ENCODE measurements around the gene DISC1.
"Not testable (repeated sequence)": the region's sequence is repeated elsewhere in the genome, so short reads cannot be mapped to it uniquely, and the experiment has no call there.

DISC1 gene

GRCh38 chr1:231751415-231751814 is 124.8 kb downstream of the DISC1 start:
- H3K36me3 ChIP-seq (ENCODE audit: control insufficient read depth, insufficient read depth, low read length), result no peaks in the 10 kb centered on the region
- H3K9me3 ChIP-seq (ENCODE audit: control insufficient read depth, insufficient read depth, low read length), result peaks cover 20% of the 10 kb centered on the region
- no peak overlapping the region for H3K9ac ChIP-seq (ENCODE audit: low read depth, low read length)
- H3K27me3 ChIP-seq (ENCODE audit: control insufficient read depth, insufficient read depth, low read length), result no peaks in the 10 kb centered on the region
- no peak overlapping the region for H3K4me3 ChIP-seq (ENCODE audit: low read depth, low read length)
- H3K4me1 ChIP-seq (ENCODE audit: control insufficient read depth, insufficient read depth, low read length), result no peaks in the 10 kb centered on the region
- no peak overlapping the region for H3K27ac ChIP-seq (ENCODE audit: low read depth, low read length)

- no peaks in the 10 kb centered on the region for H3K27me3 ChIP-seq (ENCODE audit: control insufficient read depth, insufficient read depth, low read length)
- H3K9me3 ChIP-seq (ENCODE audit: control insufficient read depth, insufficient read depth, low read length), result peaks cover 20% of the 10 kb centered on the region
- H3K36me3 ChIP-seq (ENCODE audit: control insufficient read depth, insufficient read depth, low read length), result no peaks in the 10 kb centered on the region
- H3K9ac ChIP-seq (ENCODE audit: low read depth, low read length), result no peak overlapping the region
- no peak overlapping the region for H3K27ac ChIP-seq (ENCODE audit: low read depth, low read length)
- H3K4me3 ChIP-seq (ENCODE audit: low read depth, low read length), result no peak overlapping the region
- no peaks in the 10 kb centered on the region for H3K4me1 ChIP-seq (ENCODE audit: control insufficient read depth, insufficient read depth, low read length)
Observed at GRCh38 chr1:231753313-231753712, 126.7 kb downstream of the DISC1 start.

GRCh38 chr1:231757101-231757404 is 130.5 kb downstream of the DISC1 start:
- H3K4me1 ChIP-seq (ENCODE audit: control insufficient read depth, insufficient read depth, low read length), result no peaks in the 10 kb centered on the region
- H3K9ac ChIP-seq (ENCODE audit: low read depth, low read length), result no peak overlapping the region
- H3K9me3 ChIP-seq (ENCODE audit: control insufficient read depth, insufficient read depth, low read length), result peaks cover 18% of the 10 kb centered on the region
- no peaks in the 10 kb centered on the region for H3K27me3 ChIP-seq (ENCODE audit: control insufficient read depth, insufficient read depth, low read length)
- H3K27ac ChIP-seq (ENCODE audit: low read depth, low read length), result no peak overlapping the region
- H3K36me3 ChIP-seq (ENCODE audit: control insufficient read depth, insufficient read depth, low read length), result no peaks in the 10 kb centered on the region
- no peak overlapping the region for H3K4me3 ChIP-seq (ENCODE audit: low read depth, low read length)

- Histone ChIP-seq H3K4me3 (ENCODE audit: low read depth, low read length) (no peak overlapping the region), H3K4me1 (ENCODE audit: control insufficient read depth, insufficient read depth, low read length) (no peaks in the 10 kb centered on the region), H3K27me3 (ENCODE audit: control insufficient read depth, insufficient read depth, low read length) (no peaks in the 10 kb centered on the region), H3K36me3 (ENCODE audit: control insufficient read depth, insufficient read depth, low read length) (no peaks in the 10 kb centered on the region), H3K9ac (ENCODE audit: low read depth, low read length) (no peak overlapping the region), H3K9me3 (ENCODE audit: control insufficient read depth, insufficient read depth, low read length) (peaks cover 11% of the 10 kb centered on the region), H3K27ac (ENCODE audit: low read depth, low read length) (no peak overlapping the region)
Observed at GRCh38 chr1:231757759-231758158, 131.2 kb downstream of the DISC1 start.

GRCh38 chr1:231761252-231761651 is 134.7 kb downstream of the DISC1 start:
- Histone ChIP-seq H3K27ac (ENCODE audit: low read depth, low read length) (no peak overlapping the region), H3K4me3 (ENCODE audit: low read depth, low read length) (no peak overlapping the region), H3K36me3 (ENCODE audit: control insufficient read depth, insufficient read depth, low read length) (no peaks in the 10 kb centered on the region), H3K27me3 (ENCODE audit: control insufficient read depth, insufficient read depth, low read length) (no peaks in the 10 kb centered on the region), H3K9ac (ENCODE audit: low read depth, low read length) (no peak overlapping the region), H3K9me3 (ENCODE audit: control insufficient read depth, insufficient read depth, low read length) (no peaks in the 10 kb centered on the region), H3K4me1 (ENCODE audit: control insufficient read depth, insufficient read depth, low read length) (no peaks in the 10 kb centered on the region)

- no peak overlapping the region for H3K27ac ChIP-seq (ENCODE audit: low read depth, low read length)
- no peak overlapping the region for H3K4me3 ChIP-seq (ENCODE audit: low read depth, low read length)
- no peak overlapping the region for H3K9ac ChIP-seq (ENCODE audit: low read depth, low read length)
- no peaks in the 10 kb centered on the region for H3K27me3 ChIP-seq (ENCODE audit: control insufficient read depth, insufficient read depth, low read length)
- H3K36me3 ChIP-seq (ENCODE audit: control insufficient read depth, insufficient read depth, low read length), result no peaks in the 10 kb centered on the region
- H3K9me3 ChIP-seq (ENCODE audit: control insufficient read depth, insufficient read depth, low read length), result no peaks in the 10 kb centered on the region
- H3K4me1 ChIP-seq (ENCODE audit: control insufficient read depth, insufficient read depth, low read length), result no peaks in the 10 kb centered on the region
Observed at GRCh38 chr1:231761747-231762541, 135.4 kb downstream of the DISC1 start.

- Histone ChIP-seq H3K9me3 (ENCODE audit: control insufficient read depth, insufficient read depth, low read length) (no peaks in the 10 kb centered on the region), H3K4me1 (ENCODE audit: control insufficient read depth, insufficient read depth, low read length) (no peaks in the 10 kb centered on the region), H3K27ac (ENCODE audit: low read depth, low read length) (no peak overlapping the region), H3K9ac (ENCODE audit: low read depth, low read length) (no peak overlapping the region), H3K4me3 (ENCODE audit: low read depth, low read length) (no peak overlapping the region), H3K27me3 (ENCODE audit: control insufficient read depth, insufficient read depth, low read length) (no peaks in the 10 kb centered on the region), H3K36me3 (ENCODE audit: control insufficient read depth, insufficient read depth, low read length) (no peaks in the 10 kb centered on the region)
Observed at GRCh38 chr1:231763456-231763855, 136.9 kb downstream of the DISC1 start.

- H3K4me1 ChIP-seq (ENCODE audit: control insufficient read depth, insufficient read depth, low read length); H3K27ac ChIP-seq (ENCODE audit: low read depth, low read length); H3K9ac ChIP-seq (ENCODE audit: low read depth, low read length); H3K36me3 ChIP-seq (ENCODE audit: control insufficient read depth, insufficient read depth, low read length); H3K27me3 ChIP-seq (ENCODE audit: control insufficient read depth, insufficient read depth, low read length); H3K4me3 ChIP-seq (ENCODE audit: low read depth, low read length); H3K9me3 ChIP-seq (ENCODE audit: control insufficient read depth, insufficient read depth, low read length): not testable (repeated sequence)
Observed at GRCh38 chr1:231765825-231766224, 139.2 kb downstream of the DISC1 start.

- Histone ChIP-seq H3K4me3 (ENCODE audit: low read depth, low read length) (no peak overlapping the region), H3K36me3 (ENCODE audit: control insufficient read depth, insufficient read depth, low read length) (no peaks in the 10 kb centered on the region), H3K9ac (ENCODE audit: low read depth, low read length) (no peak overlapping the region), H3K27me3 (ENCODE audit: control insufficient read depth, insufficient read depth, low read length) (no peaks in the 10 kb centered on the region), H3K27ac (ENCODE audit: low read depth, low read length) (no peak overlapping the region), H3K4me1 (ENCODE audit: control insufficient read depth, insufficient read depth, low read length) (no peaks in the 10 kb centered on the region), H3K9me3 (ENCODE audit: control insufficient read depth, insufficient read depth, low read length) (no peaks in the 10 kb centered on the region)
Observed at GRCh38 chr1:231767471-231767870, 140.9 kb downstream of the DISC1 start.

GRCh38 chr1:231768416-231768815 is 141.8 kb downstream of the DISC1 start:
- Histone ChIP-seq H3K9me3 (ENCODE audit: control insufficient read depth, insufficient read depth, low read length) (no peaks in the 10 kb centered on the region), H3K4me1 (ENCODE audit: control insufficient read depth, insufficient read depth, low read length) (no peaks in the 10 kb centered on the region), H3K36me3 (ENCODE audit: control insufficient read depth, insufficient read depth, low read length) (no peaks in the 10 kb centered on the region), H3K27me3 (ENCODE audit: control insufficient read depth, insufficient read depth, low read length) (no peaks in the 10 kb centered on the region), H3K27ac (ENCODE audit: low read depth, low read length) (no peak overlapping the region), H3K4me3 (ENCODE audit: low read depth, low read length) (no peak overlapping the region), H3K9ac (ENCODE audit: low read depth, low read length) (no peak overlapping the region)

- H3K36me3 ChIP-seq (ENCODE audit: control insufficient read depth, insufficient read depth, low read length), result no peaks in the 10 kb centered on the region
- no peak overlapping the region for H3K27ac ChIP-seq (ENCODE audit: low read depth, low read length)
- no peaks in the 10 kb centered on the region for H3K9me3 ChIP-seq (ENCODE audit: control insufficient read depth, insufficient read depth, low read length)
- H3K4me3 ChIP-seq (ENCODE audit: low read depth, low read length), result no peak overlapping the region
- no peak overlapping the region for H3K9ac ChIP-seq (ENCODE audit: low read depth, low read length)
- H3K4me1 ChIP-seq (ENCODE audit: control insufficient read depth, insufficient read depth, low read length), result no peaks in the 10 kb centered on the region
- H3K27me3 ChIP-seq (ENCODE audit: control insufficient read depth, insufficient read depth, low read length), result no peaks in the 10 kb centered on the region
Observed at GRCh38 chr1:231770506-231771175, 144.1 kb downstream of the DISC1 start.
